GM19438 (cell line): Measurements from ENCODE around the gene MACROD1.

Experiments
- ATAC-seq: cut with Tn5 transposase; IDR thresholded peaks from one replicate; pipeline ENCODE4 v1.9.1; 2021; ENCODE audit warnings: low read depth; ENCODE audit not compliant: unreplicated experiment

MACROD1 gene

DNA sequence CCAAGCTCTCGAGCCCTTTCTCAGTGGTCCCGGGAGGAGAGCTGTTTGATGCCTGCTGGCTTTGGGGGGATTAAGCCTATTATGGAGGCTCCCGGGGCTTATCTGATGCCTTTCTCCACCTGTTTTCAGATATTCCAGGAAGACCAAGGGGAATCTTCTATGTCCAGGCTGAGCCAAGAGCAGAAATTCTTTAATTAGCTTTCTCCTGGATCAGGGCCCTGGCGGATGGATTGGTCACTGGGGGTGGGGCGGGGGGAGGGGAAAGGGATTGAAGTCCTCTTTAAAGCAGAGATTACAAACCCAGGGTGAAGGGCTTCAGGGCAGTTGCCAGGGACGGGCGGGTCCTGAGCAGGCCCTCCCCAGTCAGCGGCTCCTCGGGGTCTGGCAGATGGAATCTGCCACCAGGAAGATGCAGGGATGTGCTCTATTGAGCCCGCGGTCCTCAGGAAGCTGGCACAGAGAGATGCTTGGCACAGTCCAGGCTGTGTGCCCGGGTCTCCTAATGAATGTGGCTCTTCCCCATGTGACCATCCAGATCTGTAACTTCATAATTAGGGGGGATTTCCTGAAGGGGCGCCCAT lies 33.6 kb downstream of the MACROD1 start:
- ATAC-seq = no peak

DNA sequence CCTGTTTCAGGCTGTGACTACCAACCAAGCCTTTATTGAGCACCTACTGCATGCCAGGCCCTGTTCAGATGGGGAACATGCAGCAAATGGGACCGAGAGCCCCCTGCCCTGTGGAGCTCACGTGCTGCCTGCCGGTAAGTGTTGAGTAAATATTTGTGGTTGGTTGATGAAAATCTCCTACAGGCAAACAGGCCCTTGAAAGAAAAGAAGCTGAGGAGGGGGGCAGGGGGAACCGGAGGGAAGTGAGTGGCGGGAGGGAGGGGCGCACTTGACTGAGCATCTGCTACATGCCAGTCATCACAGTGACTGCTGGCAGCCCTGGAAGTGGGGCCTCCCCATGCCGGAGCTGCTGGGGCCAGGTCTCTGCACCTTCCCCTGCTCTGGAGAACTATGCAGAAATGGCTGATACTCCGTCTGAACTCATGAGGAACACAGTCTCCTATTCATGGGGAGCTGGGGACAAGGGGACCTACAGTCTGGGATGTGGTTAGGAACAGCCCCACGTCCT lies 34.2 kb downstream of the MACROD1 start:
- no peak for ATAC-seq

DNA sequence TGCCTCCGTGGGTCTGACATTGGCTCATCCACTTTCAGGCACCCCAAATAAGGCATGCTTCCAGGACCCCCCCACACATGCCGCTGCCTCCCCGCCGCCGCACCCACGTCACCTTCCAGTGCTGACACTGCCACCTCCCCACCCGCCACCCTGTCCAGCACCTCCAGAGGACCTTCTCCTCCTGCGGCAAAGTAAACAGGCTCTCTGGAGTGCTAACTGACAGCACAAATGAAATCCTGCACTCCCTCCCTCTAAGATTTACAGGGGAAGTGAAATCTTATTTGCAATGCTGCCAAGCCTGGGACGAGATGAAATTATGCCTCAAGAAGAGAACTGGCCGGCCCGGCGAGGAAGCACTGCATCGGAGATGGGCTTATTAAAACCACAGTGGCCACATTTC lies 35.3 kb downstream of the MACROD1 start:
- no peak for ATAC-seq

DNA sequence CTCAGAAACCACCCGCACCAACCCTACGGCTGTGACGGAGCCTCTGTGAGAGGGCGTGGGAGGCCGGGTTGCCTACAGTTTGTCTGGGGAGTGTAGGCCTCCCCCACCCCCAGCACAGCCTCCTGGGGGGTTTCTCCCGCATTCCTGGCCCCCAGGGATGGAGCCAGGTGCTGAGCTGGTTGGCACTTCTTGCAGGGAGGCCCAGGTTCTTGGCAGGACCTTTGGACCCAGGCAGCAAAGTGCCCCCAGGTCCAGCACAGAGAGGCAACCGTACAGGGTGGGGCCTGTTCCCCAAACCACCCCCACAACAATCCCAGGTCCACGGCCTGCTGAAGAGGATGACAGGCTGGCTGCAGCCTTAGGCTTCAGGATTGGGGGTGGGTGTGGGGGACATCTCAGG lies 36.5 kb downstream of the MACROD1 start:
- ATAC-seq = no peak

DNA sequence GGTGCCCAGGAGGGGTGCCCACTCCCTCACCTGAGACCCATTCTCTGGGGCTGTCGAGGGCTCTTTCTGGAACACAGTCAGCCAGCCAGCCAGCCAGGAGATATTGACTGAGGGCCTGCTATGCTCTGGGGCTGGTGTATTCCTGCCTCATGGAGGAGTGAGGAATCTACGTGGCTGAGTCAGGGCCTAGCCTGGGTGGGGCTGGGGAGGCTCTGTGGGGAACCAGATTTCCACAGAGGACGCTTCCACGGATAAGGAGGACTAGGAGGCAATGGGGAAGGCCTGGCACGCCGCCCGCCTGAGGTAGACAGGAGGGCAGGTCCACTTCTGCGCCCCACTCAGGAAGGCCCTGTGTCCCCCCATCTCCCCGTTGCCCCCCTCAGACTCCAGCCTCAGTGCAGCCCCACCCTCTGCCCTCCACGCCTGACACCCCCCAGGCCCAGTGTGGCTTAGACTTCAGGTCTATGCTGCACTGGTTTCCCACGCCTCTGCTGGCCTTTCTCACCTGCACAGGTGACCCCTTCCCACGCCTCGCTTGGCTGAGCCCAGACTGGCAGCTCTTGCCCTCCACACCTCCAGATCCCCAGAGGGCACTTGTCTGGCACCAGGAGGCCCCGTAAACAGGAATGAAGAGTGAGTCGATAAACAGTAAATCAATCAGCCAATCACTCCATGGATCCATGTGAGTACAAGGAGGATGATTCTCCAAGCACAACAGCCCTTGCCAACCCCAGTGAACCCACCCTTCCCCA lies 37.5 kb downstream of the MACROD1 start:
- no peak for ATAC-seq

DNA sequence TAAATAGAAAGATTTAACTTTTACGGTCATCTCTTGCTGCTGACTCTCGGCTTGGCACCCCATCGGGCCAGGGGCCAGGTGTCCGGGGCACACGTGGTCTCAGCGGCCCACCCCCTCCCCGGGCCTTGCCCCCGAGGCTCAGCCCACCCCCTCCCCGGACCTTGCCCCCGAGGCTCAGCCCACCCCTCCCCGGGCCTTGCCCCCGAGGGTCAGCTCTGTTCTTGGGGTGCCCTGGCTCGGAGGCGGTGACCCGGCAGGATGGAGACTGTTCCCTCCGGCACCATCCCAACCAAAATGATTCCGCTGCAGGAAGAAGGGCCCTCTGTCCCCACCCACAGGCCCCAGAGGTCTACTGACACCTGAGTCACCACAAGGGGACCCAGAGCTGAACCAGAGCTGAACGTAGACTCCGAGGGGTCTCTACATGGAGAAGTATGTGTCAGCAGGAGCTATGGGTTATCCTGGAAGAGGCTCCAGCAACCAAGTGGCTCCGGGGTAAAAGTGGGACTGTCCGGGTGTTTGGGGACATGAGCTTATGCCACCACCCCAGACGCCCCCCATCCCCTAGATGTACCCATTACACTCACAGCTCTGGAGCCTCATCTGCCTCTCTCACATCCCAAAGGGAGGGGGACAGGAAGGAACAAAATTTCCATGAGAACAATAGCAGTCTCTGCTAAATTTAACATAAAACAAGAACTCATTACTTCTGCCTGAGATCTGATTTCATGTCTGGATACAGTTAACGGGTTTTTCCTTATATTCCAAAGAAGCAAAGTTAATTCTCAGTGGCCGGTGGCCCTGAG lies 38.4 kb downstream of the MACROD1 start:
- ATAC-seq = no peak

DNA sequence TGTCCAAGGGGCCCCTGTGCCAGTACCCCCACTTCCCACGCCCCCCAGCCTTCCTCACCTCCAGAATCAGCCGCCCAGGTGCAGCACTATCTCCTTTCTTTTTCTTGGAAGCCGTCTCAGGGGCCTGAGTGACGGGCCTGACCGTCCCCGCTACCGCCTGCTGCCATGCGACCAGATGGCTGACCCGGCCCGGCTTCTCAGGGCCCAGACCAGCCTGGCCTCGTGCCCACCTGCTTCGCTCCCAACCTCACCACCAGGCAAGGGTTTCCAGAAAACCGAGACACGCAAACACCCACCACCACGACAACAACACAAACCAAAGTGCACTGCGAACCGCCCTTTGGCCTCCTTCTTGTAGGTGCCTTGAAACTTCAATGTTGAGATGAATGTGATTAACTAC lies 39.1 kb downstream of the MACROD1 start:
- no peak for ATAC-seq

DNA sequence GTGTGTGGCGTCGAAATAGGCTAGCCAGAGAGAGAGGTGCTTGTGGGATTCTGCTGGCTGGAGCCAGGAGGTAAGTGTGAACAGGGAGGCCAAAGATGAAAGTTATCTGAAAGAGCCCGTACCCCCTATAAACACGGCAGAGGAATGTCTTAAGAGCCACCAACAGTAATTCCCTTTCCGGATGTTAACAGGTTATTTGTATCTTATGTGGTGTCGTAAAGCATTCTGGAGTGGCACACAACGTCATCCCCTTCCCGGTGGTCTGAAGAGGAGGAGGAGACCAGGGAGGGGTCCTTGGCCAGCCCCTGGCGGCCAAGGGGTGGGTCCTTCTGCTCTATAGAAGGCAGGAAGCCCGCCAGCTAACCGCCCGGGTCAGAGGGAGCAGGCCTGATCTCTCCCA lies 39.5 kb downstream of the MACROD1 start:
- no peak for ATAC-seq

DNA sequence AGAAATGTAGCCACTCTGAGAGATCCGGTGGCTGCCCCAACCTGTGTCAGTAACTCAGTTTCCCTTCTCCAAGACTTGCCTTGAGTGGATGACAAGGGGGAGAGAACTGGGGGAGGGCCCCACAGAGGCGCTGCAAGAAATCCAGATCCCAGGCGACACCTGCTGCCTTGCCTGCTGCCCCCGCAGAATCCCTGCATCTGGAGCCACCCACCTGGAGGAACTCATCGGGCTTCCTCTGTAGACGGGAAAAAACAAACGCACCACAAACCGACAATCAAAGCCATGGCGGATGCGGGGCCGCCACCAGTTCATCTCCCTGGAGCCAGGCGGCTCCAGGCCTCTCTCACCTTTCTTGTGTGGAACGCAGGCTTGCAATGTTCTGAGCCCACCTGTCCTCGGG lies 40.2 kb downstream of the MACROD1 start:
- ATAC-seq = no peak

DNA sequence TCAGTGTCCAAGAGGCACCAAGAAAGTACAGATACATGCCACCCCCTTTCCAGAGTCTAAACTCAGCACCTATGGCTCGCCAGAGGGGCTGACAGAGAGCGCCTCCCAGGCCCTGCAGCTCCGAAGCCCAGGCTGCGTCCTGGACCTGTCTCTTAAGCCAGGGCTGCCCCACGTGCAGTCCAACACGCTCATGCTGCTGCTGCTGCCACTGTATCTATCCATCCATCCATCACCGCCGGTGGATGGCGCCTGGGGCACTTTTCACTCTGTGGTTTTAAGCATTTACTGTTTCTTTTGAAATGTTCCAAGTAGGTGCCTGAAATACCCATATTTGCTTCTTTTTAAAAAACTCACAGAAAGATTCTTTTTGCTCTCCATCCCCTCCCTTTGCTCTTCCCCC lies 41.8 kb downstream of the MACROD1 start:
- ATAC-seq = no peak

DNA sequence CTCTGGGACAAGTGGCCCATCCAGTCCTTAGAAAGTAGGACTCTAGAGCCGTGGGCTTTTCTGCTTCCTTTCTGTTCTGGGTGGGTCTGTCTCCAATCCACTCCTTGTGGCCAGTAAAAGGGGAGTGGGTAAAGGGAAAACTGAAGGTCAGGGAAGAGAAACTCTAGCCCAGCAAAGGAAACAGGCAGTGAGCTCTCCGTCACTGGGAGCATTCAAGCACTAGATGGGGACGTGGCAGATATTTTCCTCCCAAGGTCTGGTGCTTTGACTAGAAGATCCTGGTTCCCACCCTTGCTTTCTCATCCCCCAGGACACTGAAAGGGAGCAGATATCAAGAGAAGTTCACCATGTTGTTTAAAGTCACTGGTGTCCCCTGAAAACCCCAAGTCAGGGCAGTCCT lies 42.2 kb downstream of the MACROD1 start:
- no peak for ATAC-seq

DNA sequence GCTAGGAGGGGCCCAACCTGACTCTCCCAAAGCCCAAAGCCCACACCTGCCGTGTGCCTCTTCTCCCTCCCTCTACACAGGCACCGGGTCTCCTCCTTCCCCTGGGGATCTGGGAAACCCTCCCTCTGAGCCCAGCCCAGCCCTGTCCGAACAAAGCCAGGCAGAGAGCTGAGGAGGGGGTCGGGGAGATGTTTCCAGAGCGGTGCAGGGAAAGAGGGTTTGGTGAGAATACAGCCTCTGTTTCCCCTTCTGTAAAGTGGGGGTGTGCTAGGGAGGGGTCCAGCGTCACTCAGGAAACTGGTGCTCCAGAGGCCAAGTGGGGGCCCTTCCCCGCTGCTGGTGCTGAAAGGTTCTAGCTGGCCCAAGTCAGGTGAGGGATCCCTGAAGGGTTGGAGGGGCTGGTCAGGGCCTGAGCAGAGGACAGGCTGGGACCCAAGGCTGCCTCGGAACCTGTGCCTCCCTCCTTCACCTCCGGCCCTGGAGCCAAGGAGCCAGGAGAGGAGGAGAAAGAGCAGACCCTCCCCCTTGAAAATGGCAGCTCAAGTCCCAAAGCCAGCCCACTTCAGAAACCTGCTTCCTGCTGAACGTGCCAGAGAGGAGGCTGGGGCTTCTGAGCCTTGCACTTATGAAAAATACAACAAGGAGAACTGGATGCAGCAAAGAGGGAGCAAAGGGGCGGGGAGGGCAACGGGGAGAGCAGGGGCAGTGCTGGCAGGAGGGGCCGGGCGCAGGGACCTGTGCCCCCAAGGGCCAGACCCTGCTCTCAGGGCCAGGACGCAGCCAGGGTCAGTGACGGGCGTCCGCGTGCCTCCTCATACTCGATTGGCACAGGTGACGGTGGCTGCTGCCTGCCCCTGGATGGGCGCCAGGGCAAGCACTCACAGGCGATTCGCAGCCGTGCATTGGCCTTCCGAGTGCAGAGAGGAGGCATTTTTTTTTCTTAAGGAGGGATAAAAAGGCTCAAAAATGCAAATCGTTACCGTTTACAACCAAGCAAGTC lies 43.2 kb downstream of the MACROD1 start:
- no peak for ATAC-seq

DNA sequence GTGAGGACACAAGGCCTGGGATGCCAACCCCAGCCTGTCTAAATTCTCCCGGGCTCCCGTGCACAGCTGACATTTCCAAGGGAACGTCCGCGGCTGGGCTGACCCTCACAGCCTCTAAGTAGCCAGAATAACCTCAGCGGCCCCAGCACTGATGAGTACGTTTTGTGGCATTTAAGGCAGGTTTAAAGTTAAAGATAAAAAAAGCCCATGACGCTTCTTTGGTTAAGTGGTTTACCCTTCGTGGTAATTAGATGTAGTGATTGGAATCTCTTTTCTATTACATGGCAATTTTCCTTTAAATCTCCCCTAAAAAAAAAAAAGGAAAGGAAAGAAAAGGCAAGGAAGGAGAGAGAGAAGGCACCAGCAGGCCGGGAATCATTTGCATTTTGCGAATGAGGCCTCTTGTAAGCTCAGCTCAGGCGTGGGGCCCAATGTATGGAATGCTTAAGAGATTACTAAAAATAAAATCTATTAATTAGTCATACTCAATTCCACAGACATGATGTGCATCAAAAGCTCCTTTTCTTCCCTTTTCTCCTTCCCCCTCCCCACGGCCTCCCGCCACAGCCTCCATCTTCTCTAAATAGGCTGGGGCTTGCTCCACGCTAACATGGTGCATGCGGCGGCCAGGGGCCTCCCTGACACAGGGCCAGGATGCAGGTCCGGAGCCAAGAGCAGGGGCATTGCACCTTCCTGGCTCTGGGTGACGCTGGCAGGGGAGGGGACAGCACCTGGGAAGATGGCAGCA lies 44.1 kb downstream of the MACROD1 start:
- ATAC-seq = no peak

DNA sequence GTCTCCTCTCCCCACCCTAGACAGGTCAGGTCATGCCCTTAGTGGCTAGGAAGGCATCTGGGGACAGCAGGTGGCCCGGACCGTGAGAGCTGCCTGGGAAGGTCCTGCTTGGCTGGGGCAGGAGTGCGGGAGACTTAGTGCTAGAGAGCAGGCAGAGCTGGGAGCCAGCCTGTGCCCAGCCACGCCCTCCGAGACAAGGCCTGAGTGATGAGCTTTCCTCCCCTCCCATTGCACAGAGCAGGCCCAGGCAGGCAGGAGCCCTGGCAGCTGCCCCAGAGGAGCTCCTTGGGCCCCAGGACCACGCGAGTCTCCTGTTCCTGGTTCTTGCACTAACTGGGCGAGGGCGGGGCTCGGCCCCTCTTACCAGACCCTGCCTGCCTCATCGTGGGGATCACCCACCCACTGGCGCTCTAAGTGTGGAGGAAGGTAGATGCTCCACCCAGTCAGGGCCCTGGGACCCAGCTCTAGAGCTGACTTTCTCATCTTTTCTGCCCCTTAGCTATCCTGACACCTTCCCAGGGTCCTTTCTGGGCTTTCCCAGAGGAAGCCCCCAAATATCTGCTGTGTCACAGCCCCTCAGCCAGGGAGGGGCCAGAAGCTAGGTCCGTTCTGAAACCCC lies 44.9 kb downstream of the MACROD1 start:
- ATAC-seq = no peak

DNA sequence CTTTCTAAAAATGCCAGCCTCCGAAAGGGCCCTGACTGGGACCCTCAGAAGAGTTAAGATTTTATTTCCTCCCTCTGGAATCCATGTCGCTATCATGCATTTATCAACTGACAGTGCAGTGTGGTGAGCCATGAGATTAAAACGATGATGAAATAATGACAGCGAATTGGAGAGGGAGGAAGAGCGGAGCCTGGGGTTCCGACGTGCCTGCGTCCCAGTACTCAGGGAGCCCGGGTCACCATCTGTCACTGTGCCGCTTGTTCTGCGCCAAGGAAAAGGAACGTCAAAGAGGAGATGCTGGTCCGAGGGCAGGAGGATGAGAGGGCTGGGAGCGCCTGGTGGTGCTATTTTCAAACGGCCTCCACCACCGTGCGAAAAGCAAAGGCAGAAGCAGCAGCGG lies 46.2 kb downstream of the MACROD1 start:
- ATAC-seq = no peak

DNA sequence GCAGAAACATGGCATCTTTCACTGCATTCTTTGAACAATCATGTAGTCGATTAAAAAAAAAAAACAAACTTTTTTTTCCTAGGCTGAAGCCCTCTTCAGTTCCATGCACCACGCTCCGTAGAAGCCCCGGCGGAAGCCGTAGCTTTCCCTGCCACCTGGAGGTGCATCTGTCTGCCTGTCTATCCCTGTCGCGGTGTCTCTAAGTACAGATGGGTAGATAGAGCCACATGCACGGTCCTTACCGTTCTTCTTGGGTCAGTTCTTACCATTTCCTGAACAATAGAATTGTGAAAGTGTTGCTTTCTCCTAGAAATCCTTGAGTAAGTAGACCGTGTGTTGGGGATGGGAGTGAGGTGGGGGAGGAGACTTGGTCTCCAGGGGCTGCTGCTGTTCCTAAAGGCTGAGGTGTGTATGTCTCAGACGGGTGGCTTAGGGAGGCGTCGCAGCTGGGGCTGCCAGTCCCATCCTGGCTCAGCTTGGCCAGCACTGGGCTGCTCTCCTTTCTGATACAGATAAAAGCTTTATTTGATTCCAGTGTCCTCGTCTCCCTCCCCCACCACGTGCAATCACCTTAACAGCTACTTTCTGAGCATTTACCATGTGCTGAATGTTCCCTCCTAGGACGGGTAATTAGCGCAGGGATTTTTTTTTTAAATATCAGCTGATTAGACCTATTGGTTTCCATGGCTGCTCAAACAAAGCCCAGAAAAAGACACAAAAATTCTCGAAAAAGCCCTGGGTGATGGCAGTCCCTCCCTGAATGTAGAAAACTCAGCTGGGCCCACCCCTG lies 46.8 kb downstream of the MACROD1 start:
- no peak for ATAC-seq

DNA sequence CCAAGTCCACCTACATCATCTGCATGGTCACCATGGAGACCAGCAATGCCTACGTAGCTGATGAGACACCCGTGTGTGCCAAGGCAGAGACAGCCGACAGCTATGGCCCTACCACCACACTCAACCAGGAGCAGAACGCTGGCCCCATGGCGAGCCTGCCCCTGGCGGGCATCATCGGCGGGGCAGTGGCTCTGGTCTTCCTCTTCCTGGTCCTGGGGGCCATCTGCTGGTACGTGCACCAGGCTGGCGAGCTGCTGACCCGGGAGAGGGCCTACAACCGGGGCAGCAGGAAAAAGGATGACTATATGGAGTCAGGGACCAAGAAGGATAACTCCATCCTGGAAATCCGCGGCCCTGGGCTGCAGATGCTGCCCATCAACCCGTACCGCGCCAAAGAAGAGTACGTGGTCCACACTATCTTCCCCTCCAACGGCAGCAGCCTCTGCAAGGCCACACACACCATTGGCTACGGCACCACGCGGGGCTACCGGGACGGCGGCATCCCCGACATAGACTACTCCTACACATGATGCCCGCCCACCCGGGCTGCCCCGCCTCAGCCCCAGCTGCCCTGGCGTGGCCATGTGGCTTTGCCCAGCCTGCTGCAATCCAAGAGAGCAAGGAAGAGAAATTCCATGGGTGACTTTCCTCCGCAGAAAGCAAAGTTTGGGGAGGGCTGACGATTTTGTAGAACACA lies 48.0 kb downstream of the MACROD1 start:
- no peak for ATAC-seq
